Stimulated activated CD8-positive, alpha-beta memory T cell treated with anti-CD3 and anti-CD28 coated beads, Interleukin-7, amount 100 ng/mL, for 48 hours (primary cell): Measurements from ENCODE around the gene PPP1R13B.

Source experiments
- DNase-seq, 2 donors: peaks; one replicate each; pipeline ENCODE4 v3.0.0-alpha.2; 2020; ENCODE audit warnings: low read depth in 1 of 2; ENCODE audit errors: extremely low read depth in 1 of 2

PPP1R13B gene

GRCh38 chr14:103732868-103733620 lies 114.3 kb downstream of the PPP1R13B start:
- DNase-seq, result no peak

- DNase-seq, result no peak
Measured at GRCh38 chr14:103731916-103732867, 115.2 kb downstream of the PPP1R13B start.

- no peak for DNase-seq
Measured at GRCh38 chr14:103731481-103731880, 115.9 kb downstream of the PPP1R13B start.

DNA sequence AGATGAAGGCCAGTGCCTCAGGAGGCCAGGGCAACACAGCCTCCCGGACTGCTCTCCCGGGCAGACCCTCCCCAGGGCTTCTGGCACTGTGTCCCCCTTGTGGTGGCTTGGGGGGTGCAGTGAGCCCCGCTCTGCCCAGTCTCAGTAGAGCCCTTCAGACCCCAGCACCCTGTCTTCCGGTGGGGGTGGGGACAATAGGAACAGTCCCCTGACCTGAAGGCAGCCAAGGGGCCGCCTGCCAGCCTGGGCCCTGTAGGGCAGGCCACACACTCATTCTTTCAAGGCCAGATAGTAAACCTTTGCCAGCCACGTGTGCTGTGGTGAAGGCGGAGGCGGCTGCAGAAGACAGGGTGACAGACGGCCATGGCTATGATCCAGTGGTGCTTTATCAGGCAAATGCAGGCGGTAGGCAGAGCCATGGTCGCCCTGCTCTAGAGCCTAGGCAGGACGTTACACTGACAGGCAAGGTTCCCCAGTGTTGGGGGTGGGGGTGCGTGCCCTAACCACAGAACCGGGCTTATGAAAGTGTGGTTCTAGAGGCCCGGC lies 116.8 kb downstream of the PPP1R13B start:
- no peak for DNase-seq

- DNase-seq, result no peak
Measured at GRCh38 chr14:103729496-103730448, 117.6 kb downstream of the PPP1R13B start.

DNA sequence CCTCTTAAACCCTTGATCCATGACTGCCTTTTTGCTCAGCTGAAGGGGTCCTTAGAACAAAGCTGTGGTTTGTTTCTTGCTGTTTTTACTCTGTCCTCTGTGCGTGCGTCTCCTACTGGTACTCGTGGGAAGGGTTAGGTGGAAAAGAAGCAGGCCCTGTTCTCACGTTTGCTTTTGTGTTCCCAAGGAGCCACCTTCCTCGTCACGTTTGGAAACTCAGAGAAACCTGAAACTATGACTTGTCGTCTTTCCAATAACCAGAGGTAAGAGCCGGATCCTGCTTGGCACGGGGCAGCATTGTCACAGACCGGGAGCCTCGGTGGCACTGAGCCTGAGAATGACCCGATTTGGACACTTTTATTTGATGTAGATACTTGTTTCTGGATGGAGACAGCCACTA lies 118.7 kb downstream of the PPP1R13B start:
- no peak for DNase-seq

DNA sequence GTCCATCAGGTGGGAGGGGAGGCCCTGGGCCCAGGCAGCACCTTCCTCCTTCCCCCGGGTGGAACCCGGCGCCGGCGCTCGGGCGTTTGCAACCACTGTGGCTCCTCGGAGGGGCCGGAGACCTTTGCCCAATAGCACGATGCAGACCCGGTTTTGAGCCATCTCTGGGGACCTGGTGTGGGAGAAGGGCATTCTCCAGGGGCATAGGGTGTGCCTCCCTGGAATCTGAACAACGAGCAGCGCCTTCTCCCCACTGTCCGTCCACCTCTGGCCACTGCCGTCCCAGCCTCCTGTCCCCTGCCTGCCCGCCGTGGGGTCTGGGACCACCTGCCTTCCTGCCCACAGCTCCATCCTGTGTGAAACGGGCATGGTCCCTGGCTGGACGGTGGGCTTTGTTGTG lies 119.2 kb downstream of the PPP1R13B start:
- no peak for DNase-seq

DNA sequence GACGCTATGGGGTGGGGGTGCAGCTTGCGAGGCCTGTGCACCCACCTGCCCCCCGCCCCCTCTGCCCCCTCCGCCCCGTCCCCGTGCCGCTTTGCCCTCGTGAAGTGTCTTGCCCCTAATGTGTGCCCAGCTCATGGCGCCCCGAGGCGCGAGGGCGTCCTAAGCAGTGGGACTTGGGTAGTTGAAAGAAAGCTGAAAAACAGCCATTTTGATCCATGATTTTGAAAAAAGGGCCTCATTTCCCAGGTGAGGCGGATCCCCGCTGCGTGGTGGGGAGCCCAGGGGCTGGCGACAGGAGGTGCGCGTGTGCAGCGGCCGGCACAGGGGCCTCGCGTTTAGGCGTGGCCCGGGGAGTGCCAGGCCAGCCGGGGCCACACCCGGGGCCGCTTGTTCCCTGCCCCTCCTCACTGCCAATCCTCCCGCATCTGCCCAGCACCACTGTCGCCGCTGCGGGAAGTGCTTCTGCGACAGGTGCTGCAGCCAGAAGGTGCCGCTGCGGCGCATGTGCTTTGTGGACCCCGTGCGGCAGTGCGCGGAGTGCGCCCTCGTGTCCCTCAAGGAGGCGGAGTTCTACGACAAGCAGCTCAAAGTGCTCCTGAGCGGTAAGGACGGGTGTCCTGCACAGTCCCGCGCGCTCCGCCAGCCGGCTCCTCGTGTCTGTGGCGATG lies 119.9 kb downstream of the PPP1R13B start:
- DNase-seq, result no peak

GRCh38 chr14:103726474-103726873 lies 120.9 kb downstream of the PPP1R13B start:
- DNase-seq, result no peak

- no peak for DNase-seq
Measured at GRCh38 chr14:103725739-103726395, 121.5 kb downstream of the PPP1R13B start.

GRCh38 chr14:103725001-103725682 lies 122.2 kb downstream of the PPP1R13B start:
- DNase-seq, result no peak

- DNase-seq, result no peak
Measured at GRCh38 chr14:103724116-103724515, 123.3 kb downstream of the PPP1R13B start.

DNA sequence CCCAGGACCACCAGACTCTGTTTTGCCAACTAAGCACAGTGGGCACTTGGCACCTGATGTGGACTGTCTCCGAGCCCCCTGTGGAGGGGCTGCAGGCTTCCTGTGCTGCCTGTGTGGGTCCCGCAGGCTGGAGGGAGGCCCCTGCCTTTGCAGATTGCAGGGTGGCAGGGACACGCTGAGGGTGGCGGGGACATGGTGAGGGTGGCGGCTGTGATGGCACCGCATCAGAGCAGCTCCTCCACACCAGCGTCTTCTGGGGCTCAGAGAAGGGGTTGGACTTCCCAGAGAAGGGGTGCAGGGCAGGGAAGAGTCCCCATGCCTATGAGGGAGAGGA lies 123.7 kb downstream of the PPP1R13B start:
- no peak for DNase-seq

GRCh38 chr14:103721334-103722120 lies 125.8 kb downstream of the PPP1R13B start:
- no peak for DNase-seq

- no peak for DNase-seq
Measured at GRCh38 chr14:103719751-103720150, 127.6 kb downstream of the PPP1R13B start.

DNA sequence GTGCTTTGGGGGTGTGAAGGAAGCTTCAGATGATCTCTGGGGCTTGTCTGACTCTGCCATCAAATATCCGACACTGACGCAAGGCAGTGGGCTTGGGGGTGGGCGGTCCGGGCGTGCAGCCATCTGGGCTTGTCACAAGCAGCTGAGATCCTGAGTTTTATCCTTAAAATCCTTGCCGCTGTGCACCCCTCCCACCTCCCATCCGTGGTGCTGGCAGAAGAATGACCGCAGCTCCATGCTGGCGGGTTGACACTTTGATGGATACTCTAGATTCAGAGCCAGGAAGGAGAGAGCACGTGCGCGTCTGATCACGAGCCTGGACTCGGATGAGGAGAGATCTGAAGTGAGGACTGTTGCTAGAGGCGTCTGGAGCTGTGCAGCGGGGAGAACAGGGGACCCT lies 128.8 kb downstream of the PPP1R13B start:
- no peak for DNase-seq

- DNase-seq, result no peak
Measured at GRCh38 chr14:103716899-103717411, 130.4 kb downstream of the PPP1R13B start.
